ENCODE data around the gene TPGS1.

- TF ChIP-seq BHLHE40 (IDR thresholded peaks at IDR 0.05; ENCODE audit: borderline replicate concordance), result no peak
- no peak for TF ChIP-seq CTBP1 (IDR thresholded peaks at IDR 0.05; ENCODE audit: borderline replicate concordance)
- no peak for TF ChIP-seq FOXA1 (IDR thresholded peaks at IDR 0.05)
- no peak for TF ChIP-seq ZNF384 (IDR thresholded peaks at IDR 0.05)
- TF ChIP-seq ARNT (IDR thresholded peaks at IDR 0.05), result no peak
- TF ChIP-seq, protein P1, sequence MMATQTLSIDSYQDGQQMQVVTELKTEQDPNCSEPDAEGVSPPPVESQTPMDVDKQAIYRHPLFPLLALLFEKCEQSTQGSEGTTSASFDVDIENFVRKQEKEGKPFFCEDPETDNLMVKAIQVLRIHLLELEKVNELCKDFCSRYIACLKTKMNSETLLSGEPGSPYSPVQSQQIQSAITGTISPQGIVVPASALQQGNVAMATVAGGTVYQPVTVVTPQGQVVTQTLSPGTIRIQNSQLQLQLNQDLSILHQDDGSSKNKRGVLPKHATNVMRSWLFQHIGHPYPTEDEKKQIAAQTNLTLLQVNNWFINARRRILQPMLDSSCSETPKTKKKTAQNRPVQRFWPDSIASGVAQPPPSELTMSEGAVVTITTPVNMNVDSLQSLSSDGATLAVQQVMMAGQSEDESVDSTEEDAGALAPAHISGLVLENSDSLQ (IDR thresholded peaks at IDR 0.05), result no peak
- no peak for TF ChIP-seq L3MBTL2 (conservative IDR thresholded peaks at IDR 0.05)
- TF ChIP-seq FOXM1 (IDR thresholded peaks at IDR 0.05; ENCODE audit: borderline replicate concordance), result no peak
- no peak for TF ChIP-seq SUZ12 (IDR thresholded peaks at IDR 0.05)
- no peak for TF ChIP-seq SP1 (IDR thresholded peaks at IDR 0.05)
- TF ChIP-seq ELF4 (IDR thresholded peaks at IDR 0.05), result no peak
- no peak for TF ChIP-seq LEF1 (IDR thresholded peaks at IDR 0.05; ENCODE audit: borderline replicate concordance)
- no peak for TF ChIP-seq TARDBP (IDR thresholded peaks at IDR 0.05)
Observed at GRCh38 chr19:478236-478903, 28.9 kb upstream of the TPGS1 start.
